Left colon (tissue), 2 donors: ENCODE results near the gene CCDC158. TPM values are rescaled to one million over a fixed set of nuclear protein-coding genes. Genes with fewer than 3 reads are reported as not detected.
"Not testable (repeated sequence)": the region's sequence is repeated elsewhere in the genome, so short reads cannot be mapped to it uniquely, and the experiment has no call there.

Source experiments
- ATAC-seq: fragments of 200-7000 bp; cut with Tn5 transposase; one replicate; pipeline ENCODE4 v1.9.1; 2020; ENCODE audit warnings: mild to moderate bottlenecking, moderate library complexity
- DNase-seq, 2 donors: peaks; one replicate each; pipeline ENCODE4 v3.0.0-alpha.2; 2020
- intact Hi-C, 2 donors: fragments of 100-400 bp; cut with DNase I in 1 of 2; cut with micrococcal nuclease in 1 of 2; formaldehyde crosslinking; loops; one replicate each; pipeline versions ENCODE4 v1.11.2 to v1.14.0; 2022; cut with DNase I, micrococcal nuclease
- long read RNA-seq: library from polyadenylated mRNA; unstranded; transcript quantifications from one replicate; pipeline ENCODE4 v2.0.0, GENCODE V29; 2021
- total RNA-seq, 2 donors: library from RNA; stranded (reverse); fragmentation: NEBNext Ultra II Directional; extraction: Animal tissue kit (Norgen Biotek cat#: 25700); gene quantifications; one replicate each; pipeline ENCODE4 v1.2.1, GENCODE V29; 2021
- donor health status: DM: no; HTN: no; CAD: no.
- donor health status: DM: yes; HTN: yes; CAD: no.

The CCDC158 gene
- under 1 TPM in 1 of 2 donors, not detected in 1; 0.17 TPM for total RNA-seq
- long read RNA-seq: 0 reads

DNA sequence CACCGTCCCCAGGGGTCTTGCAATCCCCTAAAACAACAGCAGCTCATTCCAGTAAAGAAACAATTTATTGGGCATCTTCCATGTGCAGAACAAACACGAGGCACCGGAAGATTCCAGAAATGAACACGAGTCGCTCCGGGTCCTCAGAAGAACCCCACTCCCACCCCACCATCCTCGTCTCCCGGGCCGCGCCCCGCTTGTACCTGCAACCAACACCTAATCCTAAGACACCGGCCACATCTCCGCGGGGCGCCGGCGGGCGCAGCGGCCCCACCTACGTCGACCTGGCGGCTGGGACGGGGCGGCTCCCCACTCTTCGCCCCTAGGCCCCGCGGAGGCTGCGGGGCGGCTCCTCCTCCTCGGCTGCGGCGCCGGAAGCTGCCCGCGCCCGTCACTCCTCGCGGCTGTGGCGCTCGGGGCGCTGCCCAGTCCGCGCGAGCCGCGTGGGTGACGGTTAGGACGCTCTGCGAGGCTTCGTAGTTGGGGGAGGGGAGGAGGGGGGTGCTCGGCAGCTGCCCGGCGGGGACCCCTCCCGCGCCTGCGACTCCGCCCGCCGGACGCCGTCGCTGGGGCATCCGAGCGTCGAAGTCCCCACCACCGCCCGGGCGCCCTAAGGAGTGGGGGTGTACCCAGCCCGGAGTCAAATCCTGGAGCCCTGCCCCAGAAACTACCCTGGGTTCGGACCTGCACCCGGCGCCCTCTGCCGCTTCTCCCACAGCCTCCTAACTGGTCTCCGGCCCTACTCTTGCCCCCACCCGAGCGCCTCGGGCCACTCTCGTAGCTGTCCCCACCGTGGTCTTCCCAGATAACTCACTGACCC lies at the start of gene CCDC158:
Gene CCDC158, minus strand, starts transcription at position 380 of the 820 bp plus-strand sequence. CDS start 17,934 bp downstream, outside the sequence.
- DNase-seq (peak; percentile 16 to 24), ATAC-seq (peak; percentile 94)
- intact Hi-C loops: no loop called here

- no peak for DNase-seq
- intact Hi-C loops: no loop called here
- no peak for ATAC-seq
Measured at GRCh38 chr4:76470532-76470931, 49.6 kb upstream of the CCDC158 start.

DNA sequence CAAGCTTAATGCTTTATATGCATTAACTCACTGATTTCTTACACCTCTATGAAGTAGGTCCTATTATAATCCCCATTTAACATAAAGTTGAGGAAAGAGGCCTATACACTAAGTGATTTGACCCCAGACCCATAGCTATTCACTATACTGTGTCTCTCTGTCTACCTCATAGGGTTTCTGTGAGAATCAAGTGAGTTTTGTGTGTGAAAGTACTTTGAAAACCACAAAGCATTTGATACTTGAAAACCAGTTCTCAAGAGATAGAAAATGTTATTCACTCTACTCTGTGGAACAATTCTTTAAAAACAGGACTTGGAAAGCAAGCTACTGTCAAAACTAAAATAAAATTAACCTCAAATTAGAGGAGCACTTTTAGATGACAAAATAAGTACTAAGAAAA lies 49.1 kb upstream of the CCDC158 start:
- intact Hi-C loops: no loop called here
- no peak for ATAC-seq

DNA sequence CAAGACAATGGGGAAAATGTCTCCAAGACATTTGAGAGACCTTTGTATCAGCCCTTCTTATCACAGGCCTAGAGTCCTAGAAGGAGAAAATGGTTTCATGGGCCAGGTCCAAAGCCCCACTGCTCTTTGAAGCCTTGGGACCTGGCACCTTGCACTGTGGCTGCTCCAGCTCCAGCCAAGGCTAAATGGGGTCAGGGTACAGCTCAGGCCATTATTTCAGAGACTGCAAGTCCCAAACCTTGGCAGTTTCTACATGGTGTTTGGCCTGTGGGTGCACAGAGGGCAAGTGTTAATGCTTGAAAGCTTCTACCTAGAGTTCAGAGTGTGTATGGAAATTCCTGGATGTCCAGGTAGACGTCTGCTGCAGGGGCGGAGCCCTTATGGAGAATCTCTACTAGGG lies 42.6 kb upstream of the CCDC158 start:
- DNase-seq (no peak), ATAC-seq (no peak)
- intact Hi-C loops: no loop called here

More for the DNA sequence above, 49.1 kb upstream of the CCDC158 start:
- DNase-seq: no peak

DNA sequence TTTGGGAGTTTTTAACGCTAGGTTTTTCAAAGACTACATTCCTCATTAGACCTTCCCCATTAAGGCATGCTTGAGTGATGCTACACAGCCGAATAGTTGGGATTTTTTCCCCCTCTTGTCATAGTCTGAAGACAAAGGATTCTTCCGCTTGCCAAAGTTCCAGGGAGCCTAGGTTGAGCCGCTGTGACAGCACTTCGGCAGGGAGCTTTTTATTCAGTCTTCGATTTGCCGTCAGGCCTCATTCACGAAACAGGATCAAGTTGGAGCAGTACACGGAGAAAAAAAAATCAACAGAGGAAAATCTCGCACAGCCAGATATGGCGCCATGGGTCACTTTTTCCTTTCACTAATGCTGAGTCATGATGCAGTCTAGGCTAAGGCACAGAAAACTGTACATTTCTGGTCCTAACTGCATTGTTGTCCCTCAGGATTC lies 38.4 kb upstream of the CCDC158 start:
- intact Hi-C loops: no loop called here
- ATAC-seq: no peak
- no peak for DNase-seq

DNA sequence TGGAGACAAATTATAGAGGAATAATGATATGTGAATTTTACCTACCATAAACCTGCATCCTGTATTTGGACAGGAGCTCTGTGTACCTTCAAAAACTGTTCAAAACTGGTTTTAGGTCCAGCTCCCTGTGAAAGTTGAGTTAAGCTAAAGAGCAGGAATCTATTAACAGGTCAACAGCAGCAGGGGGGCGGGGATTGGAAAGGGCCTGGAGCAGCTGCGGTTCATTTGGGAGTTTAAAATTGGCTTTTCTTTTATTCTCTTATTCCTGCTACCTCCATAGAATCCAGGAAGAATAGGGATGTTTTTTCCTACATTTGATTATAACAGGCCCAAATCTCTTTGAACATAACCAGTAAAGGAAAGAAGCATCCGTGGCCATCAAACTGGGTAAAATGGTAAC lies 37.9 kb upstream of the CCDC158 start:
- DNase-seq (no peak), ATAC-seq (no peak)
- intact Hi-C loops: no loop called here

GRCh38 chr4:76458297-76458696 lies 37.4 kb upstream of the CCDC158 start:
- ATAC-seq (no peak), DNase-seq (no peak)
- intact Hi-C loops: no loop called here

- ATAC-seq (no peak), DNase-seq (no peak)
- intact Hi-C loops: no loop called here
Measured at GRCh38 chr4:76457885-76458284, 36.9 kb upstream of the CCDC158 start.

DNA sequence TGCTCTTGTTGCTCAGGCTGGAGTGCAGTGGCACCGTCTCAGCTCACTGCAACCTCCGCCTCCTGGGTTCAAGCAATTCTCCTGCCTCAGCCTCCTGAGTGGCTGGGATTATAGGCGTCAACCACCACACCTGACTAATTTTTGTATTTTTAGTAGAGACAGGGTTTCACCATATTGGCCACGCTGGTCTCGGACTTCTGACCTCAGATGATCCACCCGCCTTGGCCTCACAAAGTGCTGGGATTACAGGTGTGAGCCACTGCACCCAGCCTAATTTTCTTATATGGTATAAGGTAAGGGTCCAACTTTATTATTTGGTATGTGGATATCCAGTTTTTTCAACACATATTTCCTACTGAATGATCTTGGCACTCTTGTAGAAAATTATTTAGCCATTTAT lies 33.1 kb upstream of the CCDC158 start:
- DNase-seq, intact Hi-C loops, ATAC-seq: not testable (repeated sequence)

- intact Hi-C loops: no loop called here
- no peak for DNase-seq
Measured at GRCh38 chr4:76453232-76453631, 32.3 kb upstream of the CCDC158 start.

GRCh38 chr4:76449833-76450232 lies 28.9 kb upstream of the CCDC158 start:
- no peak for DNase-seq
- intact Hi-C loops: no loop called here
- no peak for ATAC-seq

More at GRCh38 chr4:76453232-76453631, 32.3 kb upstream of the CCDC158 start:
- no peak for ATAC-seq

DNA sequence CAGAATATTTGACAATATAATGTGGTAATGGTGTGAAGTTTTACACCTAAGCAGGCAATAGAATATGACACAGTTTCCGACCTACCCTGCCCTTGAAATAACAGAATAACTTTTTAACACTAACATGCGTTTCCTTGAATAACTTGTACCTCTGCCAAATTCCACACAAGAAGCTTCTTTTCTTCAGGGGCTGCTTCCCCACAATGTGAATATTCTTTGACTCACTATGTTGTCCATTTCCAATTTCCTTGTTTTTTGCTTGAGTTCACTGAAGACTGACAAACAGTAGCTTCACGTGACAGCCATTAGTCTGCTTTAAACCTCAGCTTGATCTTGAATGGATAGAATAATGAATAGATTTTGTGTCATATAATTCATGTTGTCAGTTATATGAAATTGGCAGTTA lies 28.4 kb upstream of the CCDC158 start:
- intact Hi-C loops: no loop called here
- ATAC-seq (no peak), DNase-seq (no peak)

GRCh38 chr4:76448211-76448610 lies 27.3 kb upstream of the CCDC158 start:
- ATAC-seq (no peak), DNase-seq (no peak)
- intact Hi-C loops: no loop called here

DNA sequence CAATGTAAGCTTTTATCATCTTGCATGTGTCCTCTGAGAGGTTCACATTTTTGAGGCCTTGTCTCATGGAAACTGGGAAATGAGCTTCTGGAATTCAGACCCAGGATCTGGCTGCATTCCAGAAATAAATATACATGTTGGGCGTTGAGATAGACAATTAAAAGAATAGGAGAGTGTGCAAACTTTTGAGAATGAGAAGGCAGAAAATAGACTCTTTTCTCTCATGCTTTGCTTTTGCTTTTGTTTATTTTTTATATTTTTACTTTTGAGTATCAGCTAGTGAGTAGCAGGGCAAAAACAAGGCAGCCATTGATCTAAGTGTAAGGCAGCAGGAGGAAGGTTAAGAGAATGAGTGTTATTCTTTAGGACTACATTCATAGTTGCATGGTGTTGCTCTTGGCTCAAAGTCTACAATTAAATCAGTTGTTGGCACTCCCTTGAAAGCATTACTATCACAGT lies 26.5 kb upstream of the CCDC158 start:
- ATAC-seq: peak; percentile 71
- no peak for DNase-seq
- intact Hi-C loops: no loop called here

DNA sequence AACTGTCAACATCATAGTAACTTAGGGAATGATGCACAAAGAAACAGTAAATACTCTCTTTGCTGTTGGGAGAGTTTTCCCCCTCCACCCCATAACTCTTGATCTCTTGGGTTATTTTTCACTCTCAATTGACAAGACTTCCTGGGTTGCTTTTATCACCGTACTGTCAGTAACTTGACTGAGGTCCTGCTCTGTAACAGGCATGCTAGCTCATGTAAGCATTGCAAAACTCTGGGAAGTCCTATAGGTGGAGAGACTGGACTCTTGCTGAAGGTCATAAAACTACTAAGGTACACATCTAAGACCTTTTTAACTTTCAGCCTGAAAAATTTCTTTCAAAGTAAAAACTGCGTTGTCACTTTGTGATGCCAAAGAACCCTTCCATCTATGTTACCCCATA lies 25.0 kb upstream of the CCDC158 start:
- ATAC-seq: no peak
- intact Hi-C loops: no loop called here
- DNase-seq: no peak

- intact Hi-C loops: no loop called here
- ATAC-seq: no peak
- DNase-seq: no peak
Measured at GRCh38 chr4:76443376-76443775, 22.4 kb upstream of the CCDC158 start.

DNA sequence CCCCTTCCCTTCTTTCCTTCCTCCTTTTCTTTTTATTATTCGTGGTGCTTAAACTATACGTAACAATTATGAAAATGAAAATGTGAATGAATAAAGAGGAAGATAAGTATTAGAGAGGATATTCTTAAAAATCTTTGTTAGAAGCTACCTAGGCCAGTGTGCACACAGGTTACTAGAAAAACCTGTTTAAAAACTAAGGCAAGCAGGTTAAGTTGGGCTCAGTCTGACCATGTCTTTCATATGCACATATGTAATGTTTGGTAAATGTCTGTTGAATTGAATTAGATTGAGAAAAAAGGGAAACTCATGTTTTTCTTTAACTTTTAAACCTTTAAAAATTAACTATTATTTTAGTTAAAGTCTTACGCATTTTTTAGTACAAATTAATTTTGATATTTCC lies 21.9 kb upstream of the CCDC158 start:
- DNase-seq (no peak), ATAC-seq (no peak)
- intact Hi-C loops: no loop called here

DNA sequence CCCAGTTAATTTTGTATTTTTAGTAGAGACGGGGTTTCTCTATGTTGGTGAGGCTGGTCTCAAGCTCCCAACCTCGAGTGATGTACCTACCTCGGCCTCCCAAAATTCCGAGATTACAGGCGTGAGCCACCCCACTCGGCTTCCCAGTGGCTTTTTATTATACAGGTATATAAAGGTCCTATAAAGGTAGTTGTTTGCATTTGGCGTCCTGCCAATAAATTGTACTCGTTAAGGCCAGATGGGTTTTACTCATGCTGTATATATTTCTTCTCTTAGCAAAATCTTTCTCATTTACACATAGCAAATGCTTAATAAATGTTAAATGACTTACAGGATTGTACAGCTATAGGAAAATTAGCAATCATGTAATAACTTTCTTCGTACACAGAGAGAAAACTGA lies 20.9 kb upstream of the CCDC158 start:
- DNase-seq (peak; percentile 25 to 38), ATAC-seq (peak; percentile 81)
- intact Hi-C loops: no loop called here

GRCh38 chr4:76439491-76439890 lies 18.6 kb upstream of the CCDC158 start:
- intact Hi-C loops: loop anchor here (10.0 kb wide), 2 partner anchors 65 to 315 kb away; no protein-coding TSS in a partner anchor
- peak; percentile 50 for ATAC-seq
- DNase-seq: no peak

DNA sequence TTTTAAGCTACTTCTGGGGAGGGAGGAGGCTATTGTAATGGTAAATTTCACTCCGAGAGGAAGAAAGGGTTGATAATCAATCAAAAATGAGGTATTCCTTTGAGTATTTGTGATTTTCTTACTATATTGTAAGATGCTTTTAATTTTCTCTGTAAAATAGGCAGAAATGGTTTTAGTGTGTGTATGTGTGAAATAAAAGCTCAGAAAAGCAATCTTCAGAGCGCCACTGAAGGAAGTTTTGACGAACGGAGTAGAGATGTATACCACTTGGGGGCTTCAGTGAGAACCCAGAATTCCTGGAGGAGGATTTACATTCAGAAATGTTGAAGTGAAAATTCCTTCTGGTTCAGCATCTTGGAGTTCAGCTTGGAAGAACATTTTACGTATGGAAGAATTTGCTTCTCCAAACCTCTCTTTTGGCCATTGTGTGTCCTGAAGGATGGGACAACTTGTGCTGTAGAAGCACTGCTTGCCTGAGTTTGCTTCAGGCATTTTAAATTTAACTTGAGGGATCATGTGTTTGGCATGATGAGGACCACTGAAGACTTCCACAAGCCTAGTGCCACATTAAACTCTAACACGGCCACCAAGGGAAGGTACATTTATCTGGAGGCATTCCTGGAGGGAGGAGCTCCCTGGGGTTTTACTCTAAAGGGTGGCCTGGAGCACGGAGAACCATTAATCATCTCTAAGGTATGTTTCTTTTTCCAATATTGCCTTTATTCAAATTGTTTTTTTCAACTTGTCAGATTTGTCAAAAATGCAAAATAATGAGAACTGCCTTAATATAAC lies 14.8 kb upstream of the CCDC158 start:
- ATAC-seq: no peak
- no peak for DNase-seq
- intact Hi-C loops: loop anchor here (10.0 kb wide), 2 partner anchors 69 to 319 kb away; no protein-coding TSS in a partner anchor
